HG02588 (cell line): Measurements from ENCODE around the gene RSRC1.
"Not testable (repeated sequence)": the region's sequence is repeated elsewhere in the genome, so short reads cannot be mapped to it uniquely, and the experiment has no call there.

Source experiments
- ATAC-seq: cut with Tn5 transposase; IDR thresholded peaks from one replicate; pipeline ENCODE4 v1.9.1; 2021; ENCODE audit warnings: mild to moderate bottlenecking, moderate library complexity; ENCODE audit not compliant: unreplicated experiment

Gene RSRC1

GRCh38 chr3:158452334-158452733, 342.4 kb downstream of the RSRC1 start:
- no peak for ATAC-seq

- ATAC-seq = no peak
These were observed 343.1 kb downstream of the RSRC1 start for GRCh38 chr3:158453004-158453403.

- ATAC-seq = peak; percentile 57
These were observed 344.0 kb downstream of the RSRC1 start for GRCh38 chr3:158453865-158454264.

- ATAC-seq = no peak
These were observed 345.5 kb downstream of the RSRC1 start for GRCh38 chr3:158455406-158455805.

GRCh38 chr3:158456114-158456513, 346.2 kb downstream of the RSRC1 start:
- no peak for ATAC-seq

- ATAC-seq = no peak
These were observed 348.6 kb downstream of the RSRC1 start for GRCh38 chr3:158458464-158458863.

- no peak for ATAC-seq
These were observed 351.0 kb downstream of the RSRC1 start for GRCh38 chr3:158460926-158461325.

- ATAC-seq = no peak
These were observed 353.7 kb downstream of the RSRC1 start for GRCh38 chr3:158463556-158463955.

GRCh38 chr3:158465074-158465473, 355.2 kb downstream of the RSRC1 start:
- ATAC-seq = peak; percentile 67

GRCh38 chr3:158470944-158471638, 361.2 kb downstream of the RSRC1 start:
- no peak for ATAC-seq

GRCh38 chr3:158471639-158472294, 361.9 kb downstream of the RSRC1 start:
- no peak for ATAC-seq

- ATAC-seq = no peak
These were observed 369.2 kb downstream of the RSRC1 start for GRCh38 chr3:158479051-158479450.

- no peak for ATAC-seq
These were observed 373.9 kb downstream of the RSRC1 start for GRCh38 chr3:158483701-158484235.

GRCh38 chr3:158486200-158486599, 376.3 kb downstream of the RSRC1 start:
- no peak for ATAC-seq

- ATAC-seq = no peak
These were observed 378.8 kb downstream of the RSRC1 start for GRCh38 chr3:158488670-158489069.

GRCh38 chr3:158489181-158489580, 379.3 kb downstream of the RSRC1 start:
- no peak for ATAC-seq

GRCh38 chr3:158491968-158492367, 382.1 kb downstream of the RSRC1 start:
- no peak for ATAC-seq

- no peak for ATAC-seq
These were observed 382.8 kb downstream of the RSRC1 start for GRCh38 chr3:158492685-158493084.

- no peak for ATAC-seq
These were observed 384.0 kb downstream of the RSRC1 start for GRCh38 chr3:158493931-158494330.

GRCh38 chr3:158494673-158495072, 384.8 kb downstream of the RSRC1 start:
- no peak for ATAC-seq

GRCh38 chr3:158495398-158495902, 385.6 kb downstream of the RSRC1 start:
- ATAC-seq = not testable (repeated sequence)

- no peak for ATAC-seq
These were observed 395.2 kb downstream of the RSRC1 start for GRCh38 chr3:158505117-158505516.
